HCT116 (cell line): ENCODE data around the gene ANKRD22. TPM values are rescaled to one million over a fixed set of nuclear protein-coding genes. Genes with fewer than 3 reads are reported as not detected.

Experiments
- ATAC-seq: fragments of 200-7000 bp; cut with Tn5 transposase; 2 replicates; pipeline ENCODE4 v1.9.1; 2020; ENCODE audit warnings: mild to moderate bottlenecking, moderate library complexity
- BruUV-seq: library from RNA; stranded (reverse); fragments of 400-500 nt; replicated peaks from 2 replicates; lab custom pipeline; 2021; lab: Mats Ljungman, UMichigan
- CTCF ChIA-PET: fragments of 300-600 bp; sonication (Branson Sonifier 250); formaldehyde crosslinking; loops from one replicate; lab custom pipeline; 2021; ENCODE audit warnings: antibody characterized with exemption; lab: Charles Lee
- POLR2A ChIA-PET: fragments of 300-600, 350-600 bp; sonication (Branson Sonifier 250); formaldehyde crosslinking; loops from one replicate; lab custom pipeline; 2021; ENCODE audit warnings: antibody characterized with exemption; lab: Charles Lee
- RAD21 ChIA-PET, 2 experiments: fragments of 300-600 bp; sonication (Branson Sonifier 250); formaldehyde crosslinking; loops; one replicate each; lab custom pipeline; 2023; ENCODE audit warnings: low total read pairs in 2 of 2; ENCODE audit not compliant: uncharacterized antibody in 2 of 2, unreplicated experiment in 2 of 2, low non-redundant PET in 1 of 2; lab: Charles Lee
- DNase-seq: peaks from one replicate; pipeline ENCODE4 v3.0.0-alpha.2; 2010; ENCODE audit warnings: low read depth, low spot score
- H2AFZ ChIP-seq: fragments of 200-600 bp; shearing (Covaris generic), sonication (generic); 2 replicates; pipeline ENCODE4 v1.6.1; 2017; ENCODE audit warnings: low read depth, mixed run types, mixed read lengths, antibody characterized with exemption, low read length; ENCODE audit not compliant: poor library complexity, severe bottlenecking
- H3K27ac ChIP-seq: 2 replicates; pipeline ENCODE4 v1.5.1; 2012; ENCODE audit warnings: low read depth, low read length
- H3K27me3 ChIP-seq: fragments of 200-600 bp; sonication (generic); 2 replicates; pipeline ENCODE4 v1.6.1; 2016; ENCODE audit warnings: mixed run types, low read length, mixed read lengths; ENCODE audit not compliant: insufficient read depth
- H3K36me3 ChIP-seq, 2 experiments: fragments of 200-500 bp in 1 of 2; fragments of 200-600 bp in 1 of 2; sonication (Bioruptor generic) in 1 of 2; sonication (generic) in 1 of 2; 2 replicates each; pipeline versions ENCODE4 v1.5.1 to v1.6.1; 2014 to 2016; ENCODE audit warnings: low read length in 2 of 2, inconsistent platforms in 1 of 2, mixed read lengths in 1 of 2, mixed run types in 1 of 2; ENCODE audit not compliant: insufficient read depth in 2 of 2, control insufficient read depth in 1 of 2
- H3K4me1 ChIP-seq, 2 experiments: fragments of 200-600 bp in 1 of 2; sonication (generic) in 1 of 2; 2 replicates each; pipeline versions ENCODE4 v1.5.1 to v1.6.1; 2012 to 2017; ENCODE audit warnings: low read length in 2 of 2, inconsistent platforms in 1 of 2, mild to moderate bottlenecking in 1 of 2, mixed read lengths in 1 of 2, mixed run types in 1 of 2, moderate library complexity in 1 of 2; ENCODE audit not compliant: insufficient read depth in 2 of 2, control insufficient read depth in 1 of 2
- H3K4me2 ChIP-seq: fragments of 200-600 bp; sonication (generic); 2 replicates; pipeline ENCODE4 v1.6.1; 2017; ENCODE audit warnings: mixed run types, low read length, mixed read lengths
- H3K4me3 ChIP-seq, 2 experiments: fragments of 200-600 bp in 1 of 2; sonication (generic) in 1 of 2; replicated peaks in 1 of 2; 2 replicates each; pipeline ENCODE4 v1.5.1; 2011 to 2016; ENCODE audit warnings: low read length in 2 of 2, control low read depth in 1 of 2, low read depth in 1 of 2, mild to moderate bottlenecking in 1 of 2, mixed read lengths in 1 of 2, mixed run types in 1 of 2
- H3K79me2 ChIP-seq: fragments of 200-600 bp; sonication (generic); 2 replicates; pipeline ENCODE4 v1.6.1; 2017; ENCODE audit warnings: mild to moderate bottlenecking, mixed run types, low read length, moderate library complexity, mixed read lengths; ENCODE audit not compliant: insufficient read depth
- H3K9ac ChIP-seq: fragments of 200-600 bp; sonication (generic); 2 replicates; pipeline ENCODE4 v1.6.1; 2016; ENCODE audit warnings: low read length, mixed read lengths
- H3K9me2 ChIP-seq: fragments of 200-600 bp; sonication (generic), shearing (Covaris generic); 2 replicates; pipeline ENCODE4 v1.6.1; 2017; ENCODE audit warnings: mixed run types, mild to moderate bottlenecking, moderate library complexity; ENCODE audit not compliant: insufficient read depth
- H3K9me3 ChIP-seq, 2 experiments: fragments of 200-500 bp in 1 of 2; fragments of 200-600 bp in 1 of 2; sonication (Bioruptor generic) in 1 of 2; sonication (generic) in 1 of 2; 2 replicates each; pipeline ENCODE4 v1.6.1; 2014 to 2017; ENCODE audit warnings: low read length in 2 of 2, mixed read lengths in 2 of 2, inconsistent platforms in 1 of 2, low read depth in 1 of 2, mild to moderate bottlenecking in 1 of 2, mixed run types in 1 of 2, moderate library complexity in 1 of 2; ENCODE audit not compliant: control insufficient read depth in 1 of 2, insufficient read depth in 1 of 2
- H4K20me1 ChIP-seq: fragments of 200-600 bp; sonication (generic), shearing (Covaris generic); 2 replicates; pipeline ENCODE4 v1.6.1; 2017; ENCODE audit warnings: mixed run types, mild to moderate bottlenecking, moderate library complexity; ENCODE audit not compliant: insufficient read depth
- EGR1 ChIP-seq: IDR thresholded peaks from 2 replicates; pipeline ENCODE4 v1.6.1; 2012; ENCODE audit warnings: low read depth
- ELF1 ChIP-seq: IDR thresholded peaks from 2 replicates; pipeline ENCODE4 v1.6.1; 2012; ENCODE audit warnings: low read depth, borderline replicate concordance
- EZH2 ChIP-seq: fragments of 200-600 bp; sonication (generic); IDR thresholded peaks from 2 replicates; pipeline ENCODE4 v1.6.1; 2017; ENCODE audit warnings: antibody characterized with exemption, mixed run types
- FOSL1 ChIP-seq: IDR thresholded peaks from 2 replicates; pipeline ENCODE4 v1.6.1; 2012; ENCODE audit warnings: low read depth
- JUND ChIP-seq: IDR thresholded peaks from 2 replicates; pipeline ENCODE4 v1.6.1; 2012
- POLR2A ChIP-seq: IDR thresholded peaks from 2 replicates; pipeline ENCODE4 v1.7.0; 2011; ENCODE audit warnings: borderline replicate concordance; ENCODE audit not compliant: insufficient read depth, insufficient read length; ENCODE audit errors: extremely low read depth
- POLR2AphosphoS5 ChIP-seq: IDR thresholded peaks from 2 replicates; pipeline ENCODE4 v1.6.1; 2011; ENCODE audit warnings: mild to moderate bottlenecking, low read depth, low read length, moderate library complexity
- RAD21 ChIP-seq: IDR thresholded peaks from 2 replicates; pipeline ENCODE4 v1.6.1; 2012; ENCODE audit warnings: low read depth, mild to moderate bottlenecking
- SIN3A ChIP-seq: IDR thresholded peaks from 2 replicates; pipeline ENCODE4 v1.6.1; 2012; ENCODE audit warnings: low read depth
- SRF ChIP-seq: IDR thresholded peaks from 2 replicates; pipeline ENCODE4 v1.6.1; 2012; ENCODE audit warnings: low read depth
- TCF7L2 ChIP-seq: IDR thresholded peaks from 2 replicates; pipeline ENCODE4 v1.7.0; 2011; ENCODE audit warnings: borderline replicate concordance, inconsistent platforms; ENCODE audit not compliant: insufficient read depth, insufficient read length; ENCODE audit errors: extremely low read depth
- ZFX ChIP-seq: fragments of 450-650 bp; IDR thresholded peaks from 2 replicates; pipeline ENCODE4 v1.6.1; 2017
- intact Hi-C: fragments of 100-400 bp; cut with micrococcal nuclease; formaldehyde crosslinking; loops from 2 replicates; pipeline ENCODE4 v1.10.0; 2022
- total RNA-seq: library from RNA; stranded (reverse); gene quantifications from one replicate; pipeline ENCODE4 v1.2.1, GENCODE V29; 2021; ENCODE audit not compliant: unreplicated experiment
- TF ChIP-seq, protein P1 (sequence below): IDR thresholded peaks from 2 replicates; pipeline ENCODE4 v1.6.1; 2012
- TF ChIP-seq, protein P2 (sequence below): IDR thresholded peaks from 2 replicates; pipeline ENCODE4 v1.6.1; 2012; ENCODE audit warnings: low read depth
- TF ChIP-seq, protein P3 (sequence below), 3 experiments: fragments of 200-600 bp in 1 of 3; sonication (generic) in 1 of 3; IDR thresholded peaks in 2 of 3; conservative IDR thresholded peaks in 1 of 3; 2 replicates each; pipeline ENCODE4 v1.5.1; 2012 to 2017; ENCODE audit warnings: low read depth in 2 of 3, low read length in 2 of 3, antibody characterized with exemption in 1 of 3, borderline replicate concordance in 1 of 3, control low read depth in 1 of 3, mild to moderate bottlenecking in 1 of 3, mixed read lengths in 1 of 3, mixed run types in 1 of 3, moderate library complexity in 1 of 3; ENCODE audit not compliant: insufficient read depth in 1 of 3
- TF ChIP-seq, protein P4 (sequence below): IDR thresholded peaks from 2 replicates; pipeline ENCODE4 v1.6.1; 2012

ANKRD22 gene
- total RNA-seq, 1 experiment from 2014 or later, result 2.3 TPM

DNA sequence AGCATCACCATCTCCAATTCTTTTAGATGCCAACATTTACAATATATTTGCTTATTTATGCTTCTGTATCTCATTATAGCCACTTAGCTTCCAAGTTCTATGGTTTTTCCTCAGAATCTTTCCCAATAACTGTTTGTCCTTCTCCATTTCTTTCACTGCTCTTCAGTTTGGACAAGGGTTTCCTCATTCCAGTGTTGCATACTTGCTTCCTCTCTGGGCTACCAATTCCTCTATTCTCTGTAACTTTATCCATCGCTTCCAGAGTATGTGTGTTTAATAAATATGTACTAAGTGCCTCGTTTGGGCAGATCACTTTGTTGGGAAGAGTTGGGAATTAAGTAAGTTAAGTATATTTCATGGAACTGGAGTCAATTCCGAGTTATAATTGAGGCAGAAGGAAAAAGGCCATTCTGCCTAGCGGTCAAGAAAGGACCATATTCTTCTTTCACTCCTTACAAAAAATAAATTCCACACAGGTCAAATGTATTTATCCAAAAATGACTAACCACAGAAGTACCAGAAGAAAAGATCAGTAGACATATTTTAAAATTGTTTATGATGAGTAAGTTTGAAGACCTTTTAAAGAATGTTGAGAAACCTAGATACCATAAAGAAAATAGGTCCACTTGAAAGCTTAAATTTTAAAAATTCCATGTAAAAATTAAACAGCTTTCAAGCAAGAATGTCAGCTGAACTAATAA lies 39.2 kb upstream of the ANKRD22 start:
- H3K27ac ChIP-seq, result no peak overlapping the region
- no peaks in the 10 kb centered on the region for H3K36me3 ChIP-seq
- peaks cover 10% of the 10 kb centered on the region for H3K79me2 ChIP-seq
- BruUV-seq, result no TSS peak
- H4K20me1 ChIP-seq, result no peaks in the 10 kb centered on the region
- ATAC-seq, result no peak
- no peaks in the 10 kb centered on the region for H3K27me3 ChIP-seq
- H3K9ac ChIP-seq, result no peak overlapping the region
- CTCF ChIA-PET, result no interaction called here
- no peak overlapping the region for H3K4me2 ChIP-seq
- DNase-seq, result no peak
- RAD21 ChIA-PET, result no interaction called here
- no peak overlapping the region for H2AFZ ChIP-seq
- no peak overlapping the region for H3K4me3 ChIP-seq
- intact Hi-C loops, result no loop called here
- H3K9me3 ChIP-seq, result no peaks in the 10 kb centered on the region
- POLR2A ChIA-PET, result no interaction called here
- H3K4me1 ChIP-seq, result peaks cover 10 to 53% of the 10 kb centered on the region in 2 experiments; a peak in 3 of 4 replicates
- TF ChIP-seq RAD21, result no peak
- TF ChIP-seq SIN3A, result no peak
- TF ChIP-seq EZH2, result no peak
- no peak for TF ChIP-seq ZFX
- TF ChIP-seq, protein P1, sequence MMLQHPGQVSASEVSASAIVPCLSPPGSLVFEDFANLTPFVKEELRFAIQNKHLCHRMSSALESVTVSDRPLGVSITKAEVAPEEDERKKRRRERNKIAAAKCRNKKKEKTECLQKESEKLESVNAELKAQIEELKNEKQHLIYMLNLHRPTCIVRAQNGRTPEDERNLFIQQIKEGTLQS, result no peak
- no peak for TF ChIP-seq TCF7L2
- TF ChIP-seq, protein P2, sequence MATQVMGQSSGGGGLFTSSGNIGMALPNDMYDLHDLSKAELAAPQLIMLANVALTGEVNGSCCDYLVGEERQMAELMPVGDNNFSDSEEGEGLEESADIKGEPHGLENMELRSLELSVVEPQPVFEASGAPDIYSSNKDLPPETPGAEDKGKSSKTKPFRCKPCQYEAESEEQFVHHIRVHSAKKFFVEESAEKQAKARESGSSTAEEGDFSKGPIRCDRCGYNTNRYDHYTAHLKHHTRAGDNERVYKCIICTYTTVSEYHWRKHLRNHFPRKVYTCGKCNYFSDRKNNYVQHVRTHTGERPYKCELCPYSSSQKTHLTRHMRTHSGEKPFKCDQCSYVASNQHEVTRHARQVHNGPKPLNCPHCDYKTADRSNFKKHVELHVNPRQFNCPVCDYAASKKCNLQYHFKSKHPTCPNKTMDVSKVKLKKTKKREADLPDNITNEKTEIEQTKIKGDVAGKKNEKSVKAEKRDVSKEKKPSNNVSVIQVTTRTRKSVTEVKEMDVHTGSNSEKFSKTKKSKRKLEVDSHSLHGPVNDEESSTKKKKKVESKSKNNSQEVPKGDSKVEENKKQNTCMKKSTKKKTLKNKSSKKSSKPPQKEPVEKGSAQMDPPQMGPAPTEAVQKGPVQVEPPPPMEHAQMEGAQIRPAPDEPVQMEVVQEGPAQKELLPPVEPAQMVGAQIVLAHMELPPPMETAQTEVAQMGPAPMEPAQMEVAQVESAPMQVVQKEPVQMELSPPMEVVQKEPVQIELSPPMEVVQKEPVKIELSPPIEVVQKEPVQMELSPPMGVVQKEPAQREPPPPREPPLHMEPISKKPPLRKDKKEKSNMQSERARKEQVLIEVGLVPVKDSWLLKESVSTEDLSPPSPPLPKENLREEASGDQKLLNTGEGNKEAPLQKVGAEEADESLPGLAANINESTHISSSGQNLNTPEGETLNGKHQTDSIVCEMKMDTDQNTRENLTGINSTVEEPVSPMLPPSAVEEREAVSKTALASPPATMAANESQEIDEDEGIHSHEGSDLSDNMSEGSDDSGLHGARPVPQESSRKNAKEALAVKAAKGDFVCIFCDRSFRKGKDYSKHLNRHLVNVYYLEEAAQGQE, result no peak
- no peak for TF ChIP-seq ELF1
- TF ChIP-seq FOSL1, result no peak
- TF ChIP-seq, protein P3, sequence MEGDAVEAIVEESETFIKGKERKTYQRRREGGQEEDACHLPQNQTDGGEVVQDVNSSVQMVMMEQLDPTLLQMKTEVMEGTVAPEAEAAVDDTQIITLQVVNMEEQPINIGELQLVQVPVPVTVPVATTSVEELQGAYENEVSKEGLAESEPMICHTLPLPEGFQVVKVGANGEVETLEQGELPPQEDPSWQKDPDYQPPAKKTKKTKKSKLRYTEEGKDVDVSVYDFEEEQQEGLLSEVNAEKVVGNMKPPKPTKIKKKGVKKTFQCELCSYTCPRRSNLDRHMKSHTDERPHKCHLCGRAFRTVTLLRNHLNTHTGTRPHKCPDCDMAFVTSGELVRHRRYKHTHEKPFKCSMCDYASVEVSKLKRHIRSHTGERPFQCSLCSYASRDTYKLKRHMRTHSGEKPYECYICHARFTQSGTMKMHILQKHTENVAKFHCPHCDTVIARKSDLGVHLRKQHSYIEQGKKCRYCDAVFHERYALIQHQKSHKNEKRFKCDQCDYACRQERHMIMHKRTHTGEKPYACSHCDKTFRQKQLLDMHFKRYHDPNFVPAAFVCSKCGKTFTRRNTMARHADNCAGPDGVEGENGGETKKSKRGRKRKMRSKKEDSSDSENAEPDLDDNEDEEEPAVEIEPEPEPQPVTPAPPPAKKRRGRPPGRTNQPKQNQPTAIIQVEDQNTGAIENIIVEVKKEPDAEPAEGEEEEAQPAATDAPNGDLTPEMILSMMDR (IDR thresholded peaks at IDR 0.05 in 2 of 3, conservative IDR thresholded peaks at IDR 0.05 in 1 of 3; ENCODE audit: borderline replicate concordance in 1 of 3, insufficient read depth in 1 of 3, low read depth in 2 of 3, low read length in 2 of 3), result no peak
- no peak for TF ChIP-seq JUND
- no peak for TF ChIP-seq POLR2AphosphoS5
- TF ChIP-seq EGR1, result no peak
- no peak for TF ChIP-seq SRF
- TF ChIP-seq POLR2A, result no peak
- TF ChIP-seq, protein P4, sequence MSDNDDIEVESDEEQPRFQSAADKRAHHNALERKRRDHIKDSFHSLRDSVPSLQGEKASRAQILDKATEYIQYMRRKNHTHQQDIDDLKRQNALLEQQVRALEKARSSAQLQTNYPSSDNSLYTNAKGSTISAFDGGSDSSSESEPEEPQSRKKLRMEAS, result no peak
- no peaks in the 10 kb centered on the region for H3K9me2 ChIP-seq
